PC-9 (cell line): ENCODE data around the gene MPC1L. TPM values are rescaled to one million over a fixed set of nuclear protein-coding genes. Genes with fewer than 3 reads are reported as not detected.

ENCODE experiments used
- BruUV-seq: library from RNA; stranded (reverse); fragments of 400-500 nt; replicated peaks from 2 replicates; lab custom pipeline; 2021; lab: Mats Ljungman, UMichigan
- CTCF ChIA-PET: fragments of 300-600 bp; sonication (Branson Sonifier 250); formaldehyde crosslinking; loops from one replicate; lab custom pipeline; 2022; ENCODE audit warnings: antibody characterized with exemption; lab: Charles Lee
- POLR2A ChIA-PET: fragments of 300-600 bp; sonication (Branson Sonifier 250); formaldehyde crosslinking; loops from one replicate; lab custom pipeline; 2022; ENCODE audit warnings: antibody characterized with exemption; ENCODE audit not compliant: unreplicated experiment; lab: Charles Lee
- DNase-seq, 2 experiments: peaks; one replicate each; pipeline versions ENCODE4 v3.0.0 to v3.0.0-alpha.2; 2015 to 2022; ENCODE audit warnings: mixed read lengths in 1 of 2
- H2AFZ ChIP-seq: fragments of 200-600 bp; sonication (generic); 2 replicates; pipeline ENCODE4 v1.8.1; 2017; ENCODE audit warnings: antibody characterized with exemption
- H3F3A ChIP-seq: fragments of 200-600 bp; sonication (generic); 2 replicates; pipeline ENCODE4 v1.8.1; 2017; ENCODE audit warnings: antibody characterized with exemption, mild to moderate bottlenecking, low read depth; ENCODE audit not compliant: insufficient read depth
- H3K27ac ChIP-seq: fragments of 200-600 bp; sonication (generic); 2 replicates; pipeline ENCODE4 v1.6.1; 2016; ENCODE audit warnings: mixed run types
- H3K27me3 ChIP-seq: fragments of 200-600 bp; sonication (generic); 2 replicates; pipeline ENCODE4 v1.6.1; 2016; ENCODE audit warnings: low read depth, mixed run types; ENCODE audit not compliant: insufficient read depth
- H3K36me3 ChIP-seq: fragments of 200-600 bp; sonication (generic); 2 replicates; pipeline ENCODE4 v1.6.1; 2016; ENCODE audit warnings: low read depth, mixed run types
- H3K4me1 ChIP-seq: fragments of 200-600 bp; sonication (generic); replicated peaks from 2 replicates; pipeline ENCODE4 v1.6.1; 2016; ENCODE audit warnings: mixed run types; ENCODE audit not compliant: insufficient read depth
- H3K4me2 ChIP-seq: fragments of 200-600 bp; sonication (generic); 2 replicates; pipeline ENCODE4 v1.6.1; 2017; ENCODE audit warnings: mixed run types
- H3K4me3 ChIP-seq: fragments of 200-600 bp; sonication (generic); 2 replicates; pipeline ENCODE4 v1.6.1; 2016; ENCODE audit warnings: mixed run types
- H3K79me2 ChIP-seq: fragments of 200-600 bp; sonication (generic); 2 replicates; pipeline ENCODE4 v1.6.1; 2017; ENCODE audit warnings: low read depth, mixed run types
- H3K9me2 ChIP-seq: fragments of 200-600 bp; sonication (generic); 2 replicates; pipeline ENCODE4 v1.8.1; 2017; ENCODE audit warnings: mild to moderate bottlenecking; ENCODE audit not compliant: insufficient read depth
- H3K9me3 ChIP-seq: fragments of 200-600 bp; sonication (generic); 2 replicates; pipeline ENCODE4 v1.8.1; 2016; ENCODE audit warnings: low read depth; ENCODE audit not compliant: insufficient read depth
- H4K20me1 ChIP-seq: fragments of 200-600 bp; sonication (generic); 2 replicates; pipeline ENCODE4 v1.8.1; 2017; ENCODE audit not compliant: insufficient read depth
- EZH2 ChIP-seq: fragments of 200-600 bp; sonication (generic); IDR thresholded peaks from 2 replicates; pipeline ENCODE4 v1.8.0; 2017; ENCODE audit warnings: antibody characterized with exemption, low read depth
- intact Hi-C: fragments of 100-400 bp; cut with micrococcal nuclease; formaldehyde crosslinking; loops from one replicate; pipeline ENCODE4 v1.10.0; 2022; ENCODE audit not compliant: unreplicated experiment
- total RNA-seq: library from RNA; stranded (reverse); gene quantifications from 2 replicates; pipeline ENCODE4 v1.2.3, GENCODE V29; 2021
- TF ChIP-seq, protein P1 (sequence below): fragments of 200-600 bp; sonication (generic); conservative IDR thresholded peaks from 2 replicates; pipeline ENCODE4 v1.6.1; 2017; ENCODE audit warnings: mixed run types, antibody characterized with exemption, mild to moderate bottlenecking, moderate library complexity

Gene MPC1L
- total RNA-seq, 1 experiment from 2014 or later = not detected

DNA sequence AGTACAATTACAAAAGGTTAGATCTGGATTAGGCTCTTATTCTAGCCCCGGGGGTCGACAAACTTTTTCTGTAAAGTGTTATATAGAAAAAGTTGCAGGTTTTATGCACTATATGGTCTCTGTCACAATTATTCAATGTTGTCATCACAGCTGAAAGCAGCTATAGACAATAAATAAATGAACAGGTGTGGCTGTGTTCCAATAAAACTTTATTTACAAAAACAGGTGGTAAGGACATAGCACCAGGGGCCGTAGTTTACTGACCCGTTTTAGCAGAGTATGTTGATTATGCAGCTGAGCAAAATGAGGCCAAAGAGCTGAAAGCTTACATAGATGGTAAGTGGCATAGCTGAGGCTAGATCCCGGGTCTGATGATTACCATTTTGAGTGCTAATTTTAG, 37.2 kb downstream of the MPC1L start:
- TF ChIP-seq, protein P1, sequence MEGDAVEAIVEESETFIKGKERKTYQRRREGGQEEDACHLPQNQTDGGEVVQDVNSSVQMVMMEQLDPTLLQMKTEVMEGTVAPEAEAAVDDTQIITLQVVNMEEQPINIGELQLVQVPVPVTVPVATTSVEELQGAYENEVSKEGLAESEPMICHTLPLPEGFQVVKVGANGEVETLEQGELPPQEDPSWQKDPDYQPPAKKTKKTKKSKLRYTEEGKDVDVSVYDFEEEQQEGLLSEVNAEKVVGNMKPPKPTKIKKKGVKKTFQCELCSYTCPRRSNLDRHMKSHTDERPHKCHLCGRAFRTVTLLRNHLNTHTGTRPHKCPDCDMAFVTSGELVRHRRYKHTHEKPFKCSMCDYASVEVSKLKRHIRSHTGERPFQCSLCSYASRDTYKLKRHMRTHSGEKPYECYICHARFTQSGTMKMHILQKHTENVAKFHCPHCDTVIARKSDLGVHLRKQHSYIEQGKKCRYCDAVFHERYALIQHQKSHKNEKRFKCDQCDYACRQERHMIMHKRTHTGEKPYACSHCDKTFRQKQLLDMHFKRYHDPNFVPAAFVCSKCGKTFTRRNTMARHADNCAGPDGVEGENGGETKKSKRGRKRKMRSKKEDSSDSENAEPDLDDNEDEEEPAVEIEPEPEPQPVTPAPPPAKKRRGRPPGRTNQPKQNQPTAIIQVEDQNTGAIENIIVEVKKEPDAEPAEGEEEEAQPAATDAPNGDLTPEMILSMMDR = no peak
- no peak for TF ChIP-seq EZH2
- no peak for DNase-seq
- Histone ChIP-seq H3K9me2 (no peaks in the 10 kb centered on the region), H3F3A (no peaks in the 10 kb centered on the region), H3K9me3 (no peaks in the 10 kb centered on the region), H3K36me3 (no peaks in the 10 kb centered on the region), H3K4me2 (no peak overlapping the region), H4K20me1 (no peaks in the 10 kb centered on the region), H3K4me3 (no peak overlapping the region), H3K27ac (no peak overlapping the region), H3K79me2 (no peaks in the 10 kb centered on the region), H2AFZ (no peak overlapping the region), H3K27me3 (no peaks in the 10 kb centered on the region), H3K4me1 (no peaks in the 10 kb centered on the region)
- intact Hi-C loops = no loop called here
- no TSS peak for BruUV-seq
- POLR2A ChIA-PET = no interaction called here
- CTCF ChIA-PET = no interaction called here

DNA sequence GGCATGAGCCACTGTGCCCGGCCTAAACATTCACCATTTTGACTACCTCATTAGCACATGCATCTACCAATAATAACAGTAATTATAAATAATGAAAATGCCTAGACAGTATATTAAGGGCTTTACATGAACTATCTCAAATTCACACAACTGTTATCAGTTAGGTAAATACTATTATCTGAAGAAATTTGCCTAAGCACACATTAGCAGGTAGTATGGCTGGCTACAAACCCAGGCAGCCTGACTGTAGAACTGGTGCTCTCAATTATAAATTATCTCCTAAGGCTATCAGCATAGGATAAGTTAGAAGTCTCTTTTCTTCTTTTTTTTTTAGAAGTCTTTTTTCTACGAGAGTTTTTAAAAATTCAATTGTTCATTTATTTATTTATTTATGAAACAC, 38.3 kb downstream of the MPC1L start:
- no peak overlapping the region for H3K4me3 ChIP-seq
- CTCF ChIA-PET = no interaction called here
- no peaks in the 10 kb centered on the region for H3K4me1 ChIP-seq
- no peaks in the 10 kb centered on the region for H3F3A ChIP-seq
- DNase-seq = no peak
- H3K36me3 ChIP-seq = no peaks in the 10 kb centered on the region
- POLR2A ChIA-PET = no interaction called here
- no peaks in the 10 kb centered on the region for H3K27me3 ChIP-seq
- H3K9me3 ChIP-seq = no peaks in the 10 kb centered on the region
- no TSS peak for BruUV-seq
- no peaks in the 10 kb centered on the region for H4K20me1 ChIP-seq
- no peak overlapping the region for H3K4me2 ChIP-seq
- no peaks in the 10 kb centered on the region for H3K9me2 ChIP-seq
- H2AFZ ChIP-seq = no peak overlapping the region
- intact Hi-C loops = no loop called here
- no peak for TF ChIP-seq EZH2
- TF ChIP-seq, protein P1 = no peak
- no peak overlapping the region for H3K27ac ChIP-seq
- H3K79me2 ChIP-seq = no peaks in the 10 kb centered on the region

DNA sequence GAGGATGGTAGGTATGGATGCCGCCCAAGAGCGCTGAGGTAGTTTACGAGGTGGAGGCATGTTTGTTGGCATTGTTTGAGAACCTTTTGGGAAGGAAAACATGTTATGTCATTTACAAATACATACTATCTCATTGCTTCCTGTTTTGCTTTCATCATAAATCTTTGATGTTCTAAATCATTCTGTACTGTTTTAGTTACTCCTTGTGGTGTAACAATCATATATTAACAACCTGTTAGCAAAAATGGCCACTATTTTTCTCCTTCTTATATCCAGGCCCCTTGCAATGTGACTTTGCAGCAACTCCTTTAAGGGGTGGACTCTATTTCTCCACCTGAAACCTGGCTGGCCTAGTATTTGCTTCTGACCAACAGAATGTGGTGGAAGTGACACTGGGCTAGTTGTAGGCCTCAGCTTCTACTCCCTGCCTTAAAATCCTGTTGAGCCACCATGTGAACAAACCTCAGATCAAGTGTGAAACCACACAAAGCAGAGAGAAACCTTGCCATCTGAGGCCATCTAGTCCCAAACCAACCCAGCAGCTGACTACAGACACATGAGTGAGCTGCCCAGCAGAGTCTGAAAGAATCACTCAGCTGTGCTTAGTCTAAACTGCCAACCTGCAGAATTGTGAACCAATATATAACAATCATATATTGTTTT, 40.0 kb downstream of the MPC1L start:
- Histone ChIP-seq H3K27me3 (no peaks in the 10 kb centered on the region), H4K20me1 (no peaks in the 10 kb centered on the region), H3K27ac (no peak overlapping the region), H3K79me2 (no peaks in the 10 kb centered on the region), H3K4me2 (no peak overlapping the region), H3K9me2 (no peaks in the 10 kb centered on the region), H3K36me3 (no peaks in the 10 kb centered on the region), H3K9me3 (no peaks in the 10 kb centered on the region), H3F3A (no peaks in the 10 kb centered on the region), H3K4me1 (no peaks in the 10 kb centered on the region), H2AFZ (no peak overlapping the region), H3K4me3 (no peak overlapping the region)
- TF ChIP-seq, protein P1 = no peak
- no peak for TF ChIP-seq EZH2
- CTCF ChIA-PET = no interaction called here
- no peak for DNase-seq
- intact Hi-C loops = no loop called here
- no TSS peak for BruUV-seq
- POLR2A ChIA-PET = no interaction called here
